Measurements from ENCODE around the gene DPT. TPM values are rescaled to one million over a fixed set of nuclear protein-coding genes. Genes with fewer than 3 reads are reported as not detected.
"Not testable (repeated sequence)": the region's sequence is repeated elsewhere in the genome, so short reads cannot be mapped to it uniquely, and the experiment has no call there.

DPT gene
- polyA plus RNA-seq (2013): not detected

GRCh38 chr1:168728473-168729404 lies at the start of gene DPT:
Gene DPT (minus strand): TSS chr1:168729206. CDS start chr1:168729174, 32 bp downstream.
- H3K27me3 ChIP-seq (replicated peaks in 2 of 5; ENCODE audit: control insufficient read depth in 4 of 5, insufficient read depth in 5 of 5, low read length in 4 of 5): no peaks in the 10 kb centered on the region
- H3K4me3 ChIP-seq (ENCODE audit: control insufficient read depth in 1 of 7, extremely low read depth in 1 of 7, insufficient read depth in 4 of 7, low read depth in 2 of 7, low read length in 6 of 7): no peak within 1 kb of the TSS
- H3K27ac ChIP-seq (ENCODE audit: insufficient read depth in 1 of 2, low read depth in 1 of 2, low read length in 2 of 2, poor library complexity in 1 of 2, severe bottlenecking in 2 of 2): no peak within 1 kb of the TSS
- no peak for DNase-seq
- ChIA-PET CTCF (interaction anchor here (0.9 kb wide), 1 partner anchor 74 kb away, joined by 3 read pairs; no protein-coding TSS in a partner anchor), POLR2A (interaction anchor here (0.6 kb wide), 1 partner anchor 412 kb away, joined by 3 read pairs; no protein-coding TSS in a partner anchor)
- H3K36me3 ChIP-seq (ENCODE audit: control insufficient read depth in 4 of 4, insufficient read depth in 4 of 4, low read length in 3 of 4): no peaks in the 10 kb centered on the region
- no peaks in the 10 kb centered on the region for H3K4me1 ChIP-seq (ENCODE audit: control extremely low read depth in 1 of 4, control insufficient read depth in 4 of 4, insufficient read depth in 4 of 4, low read length in 3 of 4)
- 92% methylated on average over 10 of the region's 14 CpGs for WGBS (ENCODE audit: insufficient coverage)
- no peaks in the 10 kb centered on the region for H3K9me3 ChIP-seq (ENCODE audit: control extremely low read depth in 1 of 5, control insufficient read depth in 4 of 5, insufficient read depth in 2 of 5, low read depth in 1 of 5, low read length in 4 of 5)

GRCh38 chr1:168775366-168775765 lies 46.4 kb upstream of the DPT start:
- Histone ChIP-seq H3K4me1 (ENCODE audit: control extremely low read depth in 1 of 4, control insufficient read depth in 4 of 4, insufficient read depth in 4 of 4, low read length in 3 of 4) (no peaks in the 10 kb centered on the region), H3K36me3 (ENCODE audit: control insufficient read depth in 4 of 4, insufficient read depth in 4 of 4, low read length in 3 of 4) (no peaks in the 10 kb centered on the region), H3K27me3 (replicated peaks in 2 of 5; ENCODE audit: control insufficient read depth in 4 of 5, insufficient read depth in 5 of 5, low read length in 4 of 5) (no peaks in the 10 kb centered on the region), H3K9me3 (ENCODE audit: control extremely low read depth in 1 of 5, control insufficient read depth in 4 of 5, insufficient read depth in 2 of 5, low read depth in 1 of 5, low read length in 4 of 5) (no peaks in the 10 kb centered on the region), H3K4me3 (ENCODE audit: control insufficient read depth in 1 of 7, extremely low read depth in 1 of 7, insufficient read depth in 4 of 7, low read depth in 2 of 7, low read length in 6 of 7) (no peak overlapping the region), H3K27ac (ENCODE audit: insufficient read depth in 1 of 2, low read depth in 1 of 2, low read length in 2 of 2, poor library complexity in 1 of 2, severe bottlenecking in 2 of 2) (no peak overlapping the region)
- WGBS (ENCODE audit: insufficient coverage): no CpG with 5 or more reads among the region's 3 CpGs
- ChIA-PET CTCF (no interaction called here), POLR2A (no interaction called here)
- no peak for DNase-seq

GRCh38 chr1:168774241-168774640 lies 45.2 kb upstream of the DPT start:
- Histone ChIP-seq H3K27me3 (replicated peaks in 2 of 5; ENCODE audit: control insufficient read depth in 4 of 5, insufficient read depth in 5 of 5, low read length in 4 of 5) (no peaks in the 10 kb centered on the region), H3K27ac (ENCODE audit: insufficient read depth in 1 of 2, low read depth in 1 of 2, low read length in 2 of 2, poor library complexity in 1 of 2, severe bottlenecking in 2 of 2) (no peak overlapping the region), H3K4me1 (ENCODE audit: control extremely low read depth in 1 of 4, control insufficient read depth in 4 of 4, insufficient read depth in 4 of 4, low read length in 3 of 4) (no peaks in the 10 kb centered on the region), H3K36me3 (ENCODE audit: control insufficient read depth in 4 of 4, insufficient read depth in 4 of 4, low read length in 3 of 4) (no peaks in the 10 kb centered on the region), H3K4me3 (ENCODE audit: control insufficient read depth in 1 of 7, extremely low read depth in 1 of 7, insufficient read depth in 4 of 7, low read depth in 2 of 7, low read length in 6 of 7) (no peak overlapping the region), H3K9me3 (ENCODE audit: control extremely low read depth in 1 of 5, control insufficient read depth in 4 of 5, insufficient read depth in 2 of 5, low read depth in 1 of 5, low read length in 4 of 5) (no peaks in the 10 kb centered on the region)
- ChIA-PET POLR2A (no interaction called here), CTCF (no interaction called here)
- no peak for DNase-seq
- 100% methylated on average over 1 of the region's 1 CpG for WGBS (ENCODE audit: insufficient coverage)

GRCh38 chr1:168772428-168773060 lies 43.5 kb upstream of the DPT start:
- H3K27ac ChIP-seq (ENCODE audit: insufficient read depth in 1 of 2, low read depth in 1 of 2, low read length in 2 of 2, poor library complexity in 1 of 2, severe bottlenecking in 2 of 2): no peak overlapping the region
- no peak overlapping the region for H3K4me3 ChIP-seq (ENCODE audit: control insufficient read depth in 1 of 7, extremely low read depth in 1 of 7, insufficient read depth in 4 of 7, low read depth in 2 of 7, low read length in 6 of 7)
- 100% methylated on average over 1 of the region's 2 CpGs for WGBS (ENCODE audit: insufficient coverage)
- POLR2A ChIA-PET: no interaction called here
- DNase-seq: no peak
- CTCF ChIA-PET: no interaction called here
- no peaks in the 10 kb centered on the region for H3K36me3 ChIP-seq (ENCODE audit: control insufficient read depth in 4 of 4, insufficient read depth in 4 of 4, low read length in 3 of 4)
- no peaks in the 10 kb centered on the region for H3K9me3 ChIP-seq (ENCODE audit: control extremely low read depth in 1 of 5, control insufficient read depth in 4 of 5, insufficient read depth in 2 of 5, low read depth in 1 of 5, low read length in 4 of 5)
- no peaks in the 10 kb centered on the region for H3K27me3 ChIP-seq (replicated peaks in 2 of 5; ENCODE audit: control insufficient read depth in 4 of 5, insufficient read depth in 5 of 5, low read length in 4 of 5)
- H3K4me1 ChIP-seq (ENCODE audit: control extremely low read depth in 1 of 4, control insufficient read depth in 4 of 4, insufficient read depth in 4 of 4, low read length in 3 of 4): no peaks in the 10 kb centered on the region

- Histone ChIP-seq H3K4me3 (ENCODE audit: control insufficient read depth in 1 of 7, extremely low read depth in 1 of 7, insufficient read depth in 4 of 7, low read depth in 2 of 7, low read length in 6 of 7) (no peak overlapping the region), H3K27me3 (replicated peaks in 2 of 5; ENCODE audit: control insufficient read depth in 4 of 5, insufficient read depth in 5 of 5, low read length in 4 of 5) (no peaks in the 10 kb centered on the region), H3K36me3 (ENCODE audit: control insufficient read depth in 4 of 4, insufficient read depth in 4 of 4, low read length in 3 of 4) (no peaks in the 10 kb centered on the region), H3K4me1 (ENCODE audit: control extremely low read depth in 1 of 4, control insufficient read depth in 4 of 4, insufficient read depth in 4 of 4, low read length in 3 of 4) (no peaks in the 10 kb centered on the region), H3K27ac (ENCODE audit: insufficient read depth in 1 of 2, low read depth in 1 of 2, low read length in 2 of 2, poor library complexity in 1 of 2, severe bottlenecking in 2 of 2) (no peak overlapping the region), H3K9me3 (ENCODE audit: control extremely low read depth in 1 of 5, control insufficient read depth in 4 of 5, insufficient read depth in 2 of 5, low read depth in 1 of 5, low read length in 4 of 5) (no peaks in the 10 kb centered on the region)
- CTCF ChIA-PET: no interaction called here
- no peak for DNase-seq
- 100% methylated on average over 1 of the region's 4 CpGs for WGBS (ENCODE audit: insufficient coverage)
- POLR2A ChIA-PET: no interaction called here
Measured at GRCh38 chr1:168771104-168771630, 42.2 kb upstream of the DPT start.

- H3K4me1 ChIP-seq (ENCODE audit: control extremely low read depth in 1 of 4, control insufficient read depth in 4 of 4, insufficient read depth in 4 of 4, low read length in 3 of 4); CTCF ChIA-PET; H3K27ac ChIP-seq (ENCODE audit: insufficient read depth in 1 of 2, low read depth in 1 of 2, low read length in 2 of 2, poor library complexity in 1 of 2, severe bottlenecking in 2 of 2); H3K36me3 ChIP-seq (ENCODE audit: control insufficient read depth in 4 of 4, insufficient read depth in 4 of 4, low read length in 3 of 4); H3K27me3 ChIP-seq (replicated peaks in 2 of 5; ENCODE audit: control insufficient read depth in 4 of 5, insufficient read depth in 5 of 5, low read length in 4 of 5); DNase-seq; H3K4me3 ChIP-seq (ENCODE audit: control insufficient read depth in 1 of 7, extremely low read depth in 1 of 7, insufficient read depth in 4 of 7, low read depth in 2 of 7, low read length in 6 of 7); POLR2A ChIA-PET; H3K9me3 ChIP-seq (ENCODE audit: control extremely low read depth in 1 of 5, control insufficient read depth in 4 of 5, insufficient read depth in 2 of 5, low read depth in 1 of 5, low read length in 4 of 5): not testable (repeated sequence)
- 100% methylated on average over 1 of the region's 3 CpGs for WGBS (ENCODE audit: insufficient coverage)
Measured at GRCh38 chr1:168769893-168770292, 40.9 kb upstream of the DPT start.
